Peyer's patch (tissue), 4 donors: Measurements from ENCODE around the gene HDAC4.

Experiments used
- POLR2A ChIP-seq, 2 donors: fragments of 450-650 bp; IDR thresholded peaks; one replicate each; pipeline ENCODE4 v1.5.1; 2017; ENCODE audit warnings: antibody characterized with exemption in 2 of 2, mild to moderate bottlenecking in 2 of 2, moderate library complexity in 2 of 2
- TF ChIP-seq, protein P1 (sequence below), 6 experiments: fragments of 450-650 bp in 4 of 6; fragments of 200-600 bp in 2 of 6; sonication (generic) in 1 of 6; IDR thresholded peaks; one replicate each; pipeline ENCODE4 v1.5.1; 2017 to 2019; ENCODE audit warnings: antibody characterized with exemption in 6 of 6, mild to moderate bottlenecking in 3 of 6, moderate library complexity in 1 of 6

GRCh38 chr2:239138610-239139009 lies 262.2 kb downstream of the HDAC4 start:
- TF ChIP-seq, protein P1, sequence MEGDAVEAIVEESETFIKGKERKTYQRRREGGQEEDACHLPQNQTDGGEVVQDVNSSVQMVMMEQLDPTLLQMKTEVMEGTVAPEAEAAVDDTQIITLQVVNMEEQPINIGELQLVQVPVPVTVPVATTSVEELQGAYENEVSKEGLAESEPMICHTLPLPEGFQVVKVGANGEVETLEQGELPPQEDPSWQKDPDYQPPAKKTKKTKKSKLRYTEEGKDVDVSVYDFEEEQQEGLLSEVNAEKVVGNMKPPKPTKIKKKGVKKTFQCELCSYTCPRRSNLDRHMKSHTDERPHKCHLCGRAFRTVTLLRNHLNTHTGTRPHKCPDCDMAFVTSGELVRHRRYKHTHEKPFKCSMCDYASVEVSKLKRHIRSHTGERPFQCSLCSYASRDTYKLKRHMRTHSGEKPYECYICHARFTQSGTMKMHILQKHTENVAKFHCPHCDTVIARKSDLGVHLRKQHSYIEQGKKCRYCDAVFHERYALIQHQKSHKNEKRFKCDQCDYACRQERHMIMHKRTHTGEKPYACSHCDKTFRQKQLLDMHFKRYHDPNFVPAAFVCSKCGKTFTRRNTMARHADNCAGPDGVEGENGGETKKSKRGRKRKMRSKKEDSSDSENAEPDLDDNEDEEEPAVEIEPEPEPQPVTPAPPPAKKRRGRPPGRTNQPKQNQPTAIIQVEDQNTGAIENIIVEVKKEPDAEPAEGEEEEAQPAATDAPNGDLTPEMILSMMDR (IDR thresholded peaks at IDR 0.05): no peak
- TF ChIP-seq POLR2A (IDR thresholded peaks at IDR 0.05): no peak
